GM13976 (cell line): ENCODE data around the gene PPP2R5C.

Experiments used
- DNase-seq: peaks from one replicate; pipeline ENCODE4 v3.0.0; 2012; ENCODE audit warnings: low spot score
- in situ Hi-C: fragments of 300-500 bp; cut with MboI; formaldehyde crosslinking; loops from one replicate; pipeline ENCODE4 v1.12.0; 2022; ENCODE audit warnings: low sequenced_read_pairs, mixed read lengths, inconsistent platforms; ENCODE audit not compliant: unreplicated experiment
- TF ChIP-seq, protein P1 (sequence below): IDR thresholded peaks from 2 replicates; pipeline ENCODE4 v1.5.1; 2012; ENCODE audit warnings: borderline replicate concordance, mild to moderate bottlenecking; ENCODE audit not compliant: insufficient read depth; ENCODE audit errors: extremely low read depth, missing control alignments, control extremely low read depth

PPP2R5C gene

GRCh38 chr14:101763941-101764709 lies 2.6 kb downstream of the PPP2R5C start:
- TF ChIP-seq, protein P1, sequence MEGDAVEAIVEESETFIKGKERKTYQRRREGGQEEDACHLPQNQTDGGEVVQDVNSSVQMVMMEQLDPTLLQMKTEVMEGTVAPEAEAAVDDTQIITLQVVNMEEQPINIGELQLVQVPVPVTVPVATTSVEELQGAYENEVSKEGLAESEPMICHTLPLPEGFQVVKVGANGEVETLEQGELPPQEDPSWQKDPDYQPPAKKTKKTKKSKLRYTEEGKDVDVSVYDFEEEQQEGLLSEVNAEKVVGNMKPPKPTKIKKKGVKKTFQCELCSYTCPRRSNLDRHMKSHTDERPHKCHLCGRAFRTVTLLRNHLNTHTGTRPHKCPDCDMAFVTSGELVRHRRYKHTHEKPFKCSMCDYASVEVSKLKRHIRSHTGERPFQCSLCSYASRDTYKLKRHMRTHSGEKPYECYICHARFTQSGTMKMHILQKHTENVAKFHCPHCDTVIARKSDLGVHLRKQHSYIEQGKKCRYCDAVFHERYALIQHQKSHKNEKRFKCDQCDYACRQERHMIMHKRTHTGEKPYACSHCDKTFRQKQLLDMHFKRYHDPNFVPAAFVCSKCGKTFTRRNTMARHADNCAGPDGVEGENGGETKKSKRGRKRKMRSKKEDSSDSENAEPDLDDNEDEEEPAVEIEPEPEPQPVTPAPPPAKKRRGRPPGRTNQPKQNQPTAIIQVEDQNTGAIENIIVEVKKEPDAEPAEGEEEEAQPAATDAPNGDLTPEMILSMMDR = no peak
- no peak for DNase-seq
- in situ Hi-C loops = no loop called here

- TF ChIP-seq, protein P1 = no peak
- DNase-seq = no peak
- in situ Hi-C loops = no loop called here
Observed at GRCh38 chr14:101767618-101768362, 6.3 kb downstream of the PPP2R5C start.

GRCh38 chr14:101770183-101770582 lies 8.7 kb downstream of the PPP2R5C start:
- DNase-seq = no peak
- in situ Hi-C loops = loop anchor here (10.0 kb wide), 2 partner anchors 55 to 195 kb away; partner anchors contain the start of gene DYNC1H1
- TF ChIP-seq, protein P1 = no peak

- TF ChIP-seq, protein P1 = no peak
- no peak for DNase-seq
- in situ Hi-C loops = loop anchor here (10.0 kb wide), 2 partner anchors 52 to 192 kb away; partner anchors contain the start of gene DYNC1H1
Observed at GRCh38 chr14:101772770-101773169, 11.3 kb downstream of the PPP2R5C start.

DNA sequence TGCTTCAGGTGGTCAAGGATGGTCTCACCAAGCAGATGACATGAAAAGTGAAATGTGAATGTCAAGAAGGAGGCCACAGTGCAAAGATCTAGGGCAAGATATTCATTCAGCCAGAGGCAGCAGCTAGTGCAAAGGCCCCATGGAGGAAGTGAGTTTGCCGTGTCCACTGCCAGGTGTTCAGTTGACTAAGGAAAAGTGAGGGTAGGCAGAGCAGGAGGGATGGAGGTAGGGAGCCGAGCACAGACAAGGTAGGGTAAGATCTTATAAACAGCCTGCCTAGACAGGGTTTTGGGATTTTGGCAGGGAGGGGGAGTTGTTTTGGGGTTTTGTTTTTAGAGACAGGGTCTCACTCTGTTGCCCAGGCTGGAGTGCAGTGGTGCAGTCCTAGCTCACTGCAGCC lies 11.9 kb downstream of the PPP2R5C start:
- in situ Hi-C loops = loop anchor here (10.0 kb wide), 2 partner anchors 51 to 191 kb away; partner anchors contain the start of gene DYNC1H1
- TF ChIP-seq, protein P1 = no peak
- DNase-seq = no peak

- in situ Hi-C loops = loop anchor here (10.0 kb wide), 2 partner anchors 51 to 191 kb away; partner anchors contain the start of gene DYNC1H1
- TF ChIP-seq, protein P1 = no peak
- DNase-seq = no peak
Observed at GRCh38 chr14:101774006-101774795, 12.7 kb downstream of the PPP2R5C start.
